Activated CD4-positive, CD25-positive, alpha-beta regulatory T cell treated with anti-CD3 and anti-CD28 coated beads, Interleukin-2, amount 50 U/mL, for 16 hours (primary cell): Measurements from ENCODE around the gene PLCB4.

Experiments used
- DNase-seq: peaks from one replicate; pipeline ENCODE4 v3.0.0-alpha.2; 2020; ENCODE audit warnings: low read depth, low spot score

PLCB4 gene

GRCh38 chr20:9172851-9173250 lies 104.0 kb downstream of the PLCB4 start:
- DNase-seq = no peak

- no peak for DNase-seq
These were observed 108.4 kb downstream of the PLCB4 start for GRCh38 chr20:9177278-9177677.

- DNase-seq = no peak
These were observed 110.4 kb downstream of the PLCB4 start for GRCh38 chr20:9179193-9179802.

GRCh38 chr20:9179867-9180266 lies 111.0 kb downstream of the PLCB4 start:
- no peak for DNase-seq

- DNase-seq = no peak
These were observed 111.8 kb downstream of the PLCB4 start for GRCh38 chr20:9180481-9181257.

- no peak for DNase-seq
These were observed 116.6 kb downstream of the PLCB4 start for GRCh38 chr20:9185511-9185910.

GRCh38 chr20:9186396-9186795 lies 117.5 kb downstream of the PLCB4 start:
- DNase-seq = no peak

- no peak for DNase-seq
These were observed 126.1 kb downstream of the PLCB4 start for GRCh38 chr20:9195031-9195430.

GRCh38 chr20:9196110-9196509 lies 127.2 kb downstream of the PLCB4 start:
- no peak for DNase-seq

GRCh38 chr20:9198460-9198859 lies 129.6 kb downstream of the PLCB4 start:
- no peak for DNase-seq

- no peak for DNase-seq
These were observed 131.3 kb downstream of the PLCB4 start for GRCh38 chr20:9200196-9200595.

- DNase-seq = no peak
These were observed 131.7 kb downstream of the PLCB4 start for GRCh38 chr20:9200620-9201019.

GRCh38 chr20:9202420-9203080 lies 133.7 kb downstream of the PLCB4 start:
- no peak for DNase-seq

- DNase-seq = no peak
These were observed 134.2 kb downstream of the PLCB4 start for GRCh38 chr20:9203081-9203447.

GRCh38 chr20:9204979-9205378 lies 136.1 kb downstream of the PLCB4 start:
- DNase-seq = no peak

GRCh38 chr20:9206486-9206885 lies 137.6 kb downstream of the PLCB4 start:
- DNase-seq = no peak

GRCh38 chr20:9207253-9207652 lies 138.4 kb downstream of the PLCB4 start:
- DNase-seq = no peak

- DNase-seq = no peak
These were observed 141.5 kb downstream of the PLCB4 start for GRCh38 chr20:9210356-9210755.

- no peak for DNase-seq
These were observed 142.3 kb downstream of the PLCB4 start for GRCh38 chr20:9211016-9211760.

GRCh38 chr20:9212735-9213134 lies 143.8 kb downstream of the PLCB4 start:
- no peak for DNase-seq

GRCh38 chr20:9214685-9215084 lies 145.8 kb downstream of the PLCB4 start:
- DNase-seq = no peak

GRCh38 chr20:9215539-9215938 lies 146.7 kb downstream of the PLCB4 start:
- DNase-seq = no peak
